Stimulated activated CD8-positive, alpha-beta memory T cell treated with anti-CD3 and anti-CD28 coated beads, Interleukin-4, amount 100 ng/mL, for 4 hours (primary cell): ENCODE results near the gene MPV17L2.
"Not testable (repeated sequence)": the region's sequence is repeated elsewhere in the genome, so short reads cannot be mapped to it uniquely, and the experiment has no call there.

Experiments
- DNase-seq, 2 donors: peaks; one replicate each; pipeline ENCODE4 v3.0.0-alpha.2; 2020; ENCODE audit warnings: low read depth in 2 of 2, low spot score in 1 of 2

MPV17L2 gene

GRCh38 chr19:18190278-18190677, 2.7 kb upstream of the MPV17L2 start:
- DNase-seq = no peak

GRCh38 chr19:18191640-18192062, 1.4 kb upstream of the MPV17L2 start:
- no peak for DNase-seq

DNA sequence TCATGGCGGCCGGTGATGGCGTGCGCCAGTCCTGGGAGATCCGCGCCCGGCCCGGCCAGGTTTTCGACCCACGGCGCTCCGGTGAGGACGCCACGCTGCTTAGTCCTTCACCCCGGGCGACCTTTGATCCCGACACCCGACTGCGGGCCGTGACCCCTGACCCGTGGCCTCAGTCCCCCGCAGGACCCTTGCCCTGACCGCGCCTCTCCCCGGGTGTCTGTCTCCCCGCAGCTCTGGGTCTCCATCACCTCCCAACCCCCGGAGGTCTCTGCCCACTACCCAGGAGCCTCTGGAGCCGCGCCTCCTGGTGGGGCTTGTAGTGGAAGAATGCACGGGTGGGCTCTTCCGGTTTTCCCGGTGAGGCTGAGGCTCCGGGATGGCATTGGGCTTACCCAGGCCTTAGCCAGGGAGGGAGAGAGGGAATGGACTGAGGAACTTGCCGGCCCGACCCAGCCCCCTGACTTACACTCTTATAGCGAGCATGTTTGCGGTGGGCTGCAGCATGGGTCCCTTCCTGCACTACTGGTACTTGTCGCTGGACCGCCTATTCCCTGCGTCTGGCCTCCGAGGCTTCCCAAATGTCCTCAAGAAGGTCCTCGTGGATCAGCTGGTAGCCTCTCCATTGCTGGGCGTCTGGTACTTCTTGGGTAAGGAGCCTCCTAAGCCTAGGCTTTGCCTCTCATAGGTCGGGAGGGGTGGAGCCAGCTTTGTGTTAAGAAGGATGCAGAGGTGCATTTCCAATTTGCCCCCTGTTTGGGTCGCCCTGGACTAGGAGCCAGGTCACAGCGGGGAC, 566 bp downstream of the MPV17L2 start:
- DNase-seq = no peak

- no peak for DNase-seq
Measured at GRCh38 chr19:18194181-18194530, 1.1 kb downstream of the MPV17L2 start.

DNA sequence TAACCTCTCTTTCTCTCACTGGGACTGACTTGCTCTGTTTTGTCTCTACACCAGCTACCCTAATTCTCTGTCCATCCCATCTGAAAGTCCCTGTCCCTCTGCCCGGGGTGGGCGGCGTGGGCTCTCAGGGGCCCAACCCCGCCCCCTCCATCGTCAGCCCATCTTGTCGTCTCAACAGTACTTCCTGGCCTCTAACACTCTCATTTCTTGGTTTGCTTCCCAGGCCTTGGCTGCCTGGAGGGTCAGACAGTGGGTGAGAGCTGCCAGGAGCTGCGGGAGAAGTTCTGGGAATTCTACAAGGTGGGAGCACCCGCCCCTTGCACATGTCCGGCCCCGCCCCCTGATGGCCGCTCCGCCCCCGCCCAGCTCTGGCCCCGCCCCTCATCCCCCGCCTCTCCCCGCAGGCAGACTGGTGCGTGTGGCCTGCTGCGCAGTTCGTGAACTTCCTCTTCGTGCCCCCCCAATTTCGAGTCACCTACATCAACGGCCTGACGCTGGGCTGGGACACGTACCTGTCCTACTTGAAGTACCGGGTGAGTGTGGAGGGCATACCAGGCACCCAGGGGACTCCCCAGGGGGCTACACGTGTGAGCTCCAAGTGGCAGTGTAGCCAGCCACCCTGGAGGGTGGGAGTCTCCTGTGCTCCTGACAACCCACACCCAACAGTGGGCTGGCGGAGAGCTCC, 1.7 kb downstream of the MPV17L2 start:
- DNase-seq = no peak

GRCh38 chr19:18196511-18196845, 3.5 kb downstream of the MPV17L2 start:
- no peak for DNase-seq

GRCh38 chr19:18197306-18197705, 4.3 kb downstream of the MPV17L2 start:
- no peak for DNase-seq

- DNase-seq = no peak
Measured at GRCh38 chr19:18197941-18198340, 4.9 kb downstream of the MPV17L2 start.

- DNase-seq = no peak
Measured at GRCh38 chr19:18198374-18198773, 5.4 kb downstream of the MPV17L2 start.

DNA sequence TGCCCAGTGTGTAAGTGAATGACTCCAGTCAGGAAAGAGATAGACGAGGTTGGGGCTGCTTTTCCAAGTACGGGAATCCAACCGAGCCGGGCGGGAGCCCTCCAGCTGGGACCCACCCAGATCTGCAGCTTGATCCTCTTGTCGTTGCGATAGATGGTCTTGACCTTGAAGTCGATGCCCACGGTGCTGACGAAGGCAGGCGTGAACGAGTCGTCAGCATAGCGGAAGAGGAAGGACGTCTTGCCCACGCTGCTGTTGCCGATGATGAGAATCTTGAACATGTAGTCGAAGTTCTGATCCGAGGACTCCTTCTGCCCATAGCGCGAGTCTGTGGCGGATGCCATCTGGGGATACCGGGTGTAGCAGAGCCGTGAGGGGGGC, 9.4 kb downstream of the MPV17L2 start:
- DNase-seq = no peak

DNA sequence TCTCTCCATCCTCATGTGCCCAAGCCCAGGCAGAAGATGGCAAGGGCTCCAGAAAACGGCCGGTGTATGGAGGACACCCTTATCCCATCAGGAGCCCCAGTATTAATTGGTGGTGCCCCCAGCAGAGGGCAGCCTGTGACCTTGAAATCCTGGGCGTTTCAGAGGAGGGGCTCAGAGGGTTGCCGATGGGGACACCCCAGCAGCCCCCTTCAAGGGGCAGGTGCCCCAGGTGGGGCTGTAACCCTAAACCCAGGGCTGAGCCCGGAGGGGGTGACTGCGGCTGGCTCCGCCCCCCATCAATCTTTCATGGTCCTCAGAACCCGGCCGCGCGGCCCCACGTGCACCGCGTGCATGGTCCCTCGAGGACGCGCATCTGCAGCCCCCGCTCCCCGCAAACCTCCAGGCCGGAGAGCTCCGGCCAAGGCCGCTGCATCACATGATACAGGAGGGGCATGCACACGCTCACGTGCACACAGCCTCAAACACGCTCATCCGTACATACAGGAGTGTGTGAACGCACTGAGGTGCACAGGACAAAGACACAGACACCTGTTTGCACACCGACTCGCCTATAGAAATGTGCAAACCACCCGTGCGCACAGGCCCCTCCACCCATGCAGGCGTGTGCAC, 9.9 kb downstream of the MPV17L2 start:
- no peak for DNase-seq

- DNase-seq = no peak
Measured at GRCh38 chr19:18203408-18203862, 10.4 kb downstream of the MPV17L2 start.

DNA sequence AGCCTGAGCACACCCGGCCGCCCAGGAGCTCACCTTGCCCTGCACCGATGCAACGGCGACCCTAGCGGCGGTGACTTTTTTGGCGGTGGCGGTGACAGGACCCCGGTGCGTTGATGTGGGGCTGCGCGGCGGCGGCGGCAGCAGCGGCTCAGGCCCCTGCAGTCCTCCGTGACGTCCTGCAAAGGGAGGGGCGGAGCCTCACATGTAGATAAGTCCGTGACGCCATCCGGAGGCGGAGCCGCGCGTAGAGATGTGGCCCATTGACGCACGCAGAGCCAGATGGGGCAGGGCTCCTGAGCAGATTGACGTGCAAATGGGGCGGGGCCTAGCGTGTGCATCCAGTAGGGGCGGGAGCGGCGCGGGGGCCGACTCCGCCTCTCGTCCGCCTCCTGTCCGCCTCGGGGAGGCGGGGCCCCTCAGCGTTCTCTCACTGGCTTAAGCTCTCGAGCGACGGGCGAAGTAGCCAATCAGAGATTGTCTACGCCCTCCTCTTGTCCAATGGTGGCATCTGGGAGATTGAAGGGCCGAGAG, 10.9 kb downstream of the MPV17L2 start, which contains the start of gene RAB3A:
TSS of gene RAB3A (minus strand) at position 180 of the 531 bp plus-strand sequence. CDS start 1,302 bp downstream, outside the sequence.
- DNase-seq = peak; percentile 98 to 99

GRCh38 chr19:18204394-18205199, 11.6 kb downstream of the MPV17L2 start:
- DNase-seq = no peak

- DNase-seq = no peak
Measured at GRCh38 chr19:18205200-18205892, 12.3 kb downstream of the MPV17L2 start.

GRCh38 chr19:18206018-18206417, 13.0 kb downstream of the MPV17L2 start:
- no peak for DNase-seq

- DNase-seq = no peak
Measured at GRCh38 chr19:18208098-18208951, 15.3 kb downstream of the MPV17L2 start.

DNA sequence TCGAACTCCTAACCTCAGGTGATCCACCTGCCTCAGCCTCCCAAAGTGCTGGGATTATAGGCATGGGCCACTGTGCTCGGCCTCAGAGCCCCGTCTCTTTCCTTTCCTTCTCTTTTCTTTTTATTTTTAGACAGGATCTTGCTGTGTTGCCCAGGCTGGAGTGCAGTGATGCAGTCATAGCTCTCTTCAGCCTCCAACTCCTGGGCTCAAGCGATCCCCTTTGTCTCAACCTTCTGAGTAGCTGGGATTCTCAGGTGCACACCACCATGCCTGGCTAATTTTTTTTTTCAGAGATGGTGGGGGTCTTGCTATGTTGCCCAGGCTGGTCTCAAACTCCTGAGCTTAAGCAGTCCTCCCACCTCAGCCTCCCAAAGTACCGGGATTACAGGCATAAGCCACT, 16.9 kb downstream of the MPV17L2 start:
- not testable (repeated sequence) for DNase-seq

GRCh38 chr19:18211683-18212082, 18.7 kb downstream of the MPV17L2 start:
- DNase-seq = no peak
